IMR-90 (cell line): ENCODE data around the gene RPL19. TPM values are rescaled to one million over a fixed set of nuclear protein-coding genes. Genes with fewer than 3 reads are reported as not detected.

Experiments
- ATAC-seq: fragments of 200-7000 bp; cut with Tn5 transposase; 2 replicates; pipeline ENCODE4 v1.9.1; 2020; ENCODE audit warnings: low read depth, mild to moderate bottlenecking, moderate library complexity
- BruUV-seq: library from RNA; stranded (reverse); fragments of 400-500 nt; replicated peaks from 2 replicates; lab custom pipeline; 2021; lab: Mats Ljungman, UMichigan
- CTCF ChIA-PET: fragments of 300-600 bp; formaldehyde crosslinking; extraction: SDS; loops from one replicate; lab custom pipeline; 2021; ENCODE audit warnings: antibody characterized with exemption; lab: Yijun Ruan, JAX
- POLR2A ChIA-PET: fragments of 300-600 bp; sonication (Branson Sonifier 250); formaldehyde crosslinking; loops from one replicate; lab custom pipeline; 2022; ENCODE audit warnings: antibody characterized with exemption; ENCODE audit not compliant: unreplicated experiment; lab: Charles Lee
- DNase-seq: peaks from one replicate; pipeline ENCODE4 v3.0.0; 2013
- H2AFZ ChIP-seq: replicated peaks from 2 replicates; pipeline ENCODE3; 2013; ENCODE audit warnings: low read length, mild to moderate bottlenecking; ENCODE audit not compliant: poor library complexity
- H2AK5ac ChIP-seq: 2 replicates; pipeline ENCODE4 v1.6.1; 2013; ENCODE audit warnings: low read depth, low read length, inconsistent platforms
- H2AK9ac ChIP-seq: replicated peaks from 2 replicates; pipeline ENCODE3; 2013; ENCODE audit warnings: mild to moderate bottlenecking, low read depth, low read length, moderate library complexity; ENCODE audit not compliant: poor library complexity
- H2BK120ac ChIP-seq: 2 replicates; pipeline ENCODE4 v1.6.1; 2013; ENCODE audit warnings: low read depth, low read length, inconsistent platforms
- H2BK15ac ChIP-seq: 3 replicates; pipeline ENCODE4 v1.6.1; 2013; ENCODE audit warnings: low read depth, low read length, inconsistent platforms
- H2BK20ac ChIP-seq: 2 replicates; pipeline ENCODE4 v1.6.1; 2013; ENCODE audit warnings: low read depth, mild to moderate bottlenecking, inconsistent platforms, low read length, moderate library complexity
- H2BK5ac ChIP-seq: 2 replicates; pipeline ENCODE4 v1.6.1; 2013; ENCODE audit warnings: mild to moderate bottlenecking, low read depth, low read length, inconsistent platforms; ENCODE audit not compliant: poor library complexity, severe bottlenecking
- H3K14ac ChIP-seq: replicated peaks from 2 replicates; pipeline ENCODE4 v1.6.1; 2013; ENCODE audit warnings: low read depth, low read length, inconsistent platforms
- H3K18ac ChIP-seq: 2 replicates; pipeline ENCODE4 v1.6.1; 2013; ENCODE audit warnings: low read depth, low read length, control low read depth
- H3K23ac ChIP-seq: 2 replicates; pipeline ENCODE4 v1.6.1; 2013; ENCODE audit warnings: low read depth, low read length, inconsistent platforms
- H3K27ac ChIP-seq: 2 replicates; pipeline ENCODE4 v1.5.1; 2013; ENCODE audit warnings: mild to moderate bottlenecking, control low read depth, low read length; ENCODE audit not compliant: insufficient read depth
- H3K27me3 ChIP-seq: 2 replicates; pipeline ENCODE4 v1.6.1; 2013; ENCODE audit warnings: low read length; ENCODE audit not compliant: control insufficient read depth, insufficient read depth
- H3K36me3 ChIP-seq: 2 replicates; pipeline ENCODE4 v1.6.1; 2013; ENCODE audit warnings: low read length, mixed read lengths; ENCODE audit not compliant: control insufficient read depth, insufficient read depth
- H3K4ac ChIP-seq: 2 replicates; pipeline ENCODE4 v1.6.1; 2013; ENCODE audit warnings: low read depth, low read length, inconsistent platforms
- H3K4me1 ChIP-seq: 2 replicates; pipeline ENCODE4 v1.6.1; 2013; ENCODE audit warnings: low read length, mixed read lengths; ENCODE audit not compliant: control insufficient read depth, insufficient read depth
- H3K4me2 ChIP-seq: 2 replicates; pipeline ENCODE4 v1.6.1; 2013; ENCODE audit warnings: low read depth, mild to moderate bottlenecking, control low read depth, low read length, moderate library complexity
- H3K4me3 ChIP-seq: 2 replicates; pipeline ENCODE4 v1.5.1; 2013; ENCODE audit warnings: low read depth, mild to moderate bottlenecking, control low read depth, low read length, moderate library complexity; ENCODE audit not compliant: insufficient read depth
- H3K56ac ChIP-seq: 2 replicates; pipeline ENCODE4 v1.6.1; 2013; ENCODE audit warnings: low read length, inconsistent platforms; ENCODE audit not compliant: insufficient read depth; ENCODE audit errors: extremely low read depth
- H3K79me1 ChIP-seq, 2 experiments: 2 replicates each; pipeline ENCODE4 v1.6.1; 2013; ENCODE audit warnings: low read length in 2 of 2, inconsistent platforms in 1 of 2, low read depth in 1 of 2
- H3K9ac ChIP-seq: 2 replicates; pipeline ENCODE4 v1.6.1; 2013; ENCODE audit warnings: low read depth, low read length, control low read depth
- H3K9me1 ChIP-seq: 2 replicates; pipeline ENCODE4 v1.6.1; 2013; ENCODE audit warnings: low read length, inconsistent platforms; ENCODE audit not compliant: insufficient read depth
- H3K9me3 ChIP-seq: 2 replicates; pipeline ENCODE4 v1.6.1; 2013; ENCODE audit warnings: low read length; ENCODE audit not compliant: control insufficient read depth, insufficient read depth
- H4K20me1 ChIP-seq: 2 replicates; pipeline ENCODE4 v1.6.1; 2013; ENCODE audit warnings: low read length, inconsistent platforms; ENCODE audit not compliant: insufficient read depth
- H4K5ac ChIP-seq: 2 replicates; pipeline ENCODE4 v1.6.1; 2013; ENCODE audit warnings: mild to moderate bottlenecking, low read depth, low read length, control low read depth
- H4K8ac ChIP-seq, 2 experiments: 2 replicates each; pipeline ENCODE4 v1.6.1; 2013; ENCODE audit warnings: low read depth in 2 of 2, low read length in 2 of 2, control low read depth in 1 of 2, inconsistent platforms in 1 of 2
- H4K91ac ChIP-seq: 2 replicates; pipeline ENCODE4 v1.6.1; 2013; ENCODE audit warnings: low read depth, low read length, inconsistent platforms; ENCODE audit not compliant: insufficient read depth
- CHD1 ChIP-seq: IDR thresholded peaks from 2 replicates; pipeline ENCODE4 v1.6.1; 2012; ENCODE audit warnings: low read depth, low read length, improper control_type of control experiment
- MAFK ChIP-seq: IDR thresholded peaks from 2 replicates; pipeline ENCODE4 v1.6.1; 2012; ENCODE audit warnings: low read depth, low read length, improper control_type of control experiment
- MXI1 ChIP-seq: IDR thresholded peaks from 2 replicates; pipeline ENCODE4 v1.6.1; 2012; ENCODE audit warnings: low read depth, mild to moderate bottlenecking, low read length, moderate library complexity, borderline replicate concordance
- WGBS, 2 experiments: methylation state at CpG; one replicate each; pipeline versions ENCODE4 v1.1.5 to v1.1.7; 2013; ENCODE audit warnings: missing lambda C conversion rate in 2 of 2; ENCODE audit not compliant: insufficient read length in 1 of 2; ENCODE audit errors: extremely low coverage in 2 of 2; 5-methylcytosine and 5-hydroxymethylcytosine counted together
- dilution Hi-C: fragments of 300-500 bp; cut with HindIII; formaldehyde crosslinking; loops from one replicate; pipeline ENCODE4 v1.14.3; 2018; ENCODE audit warnings: low sequenced_read_pairs; ENCODE audit not compliant: unreplicated experiment
- in situ Hi-C: fragments of 300-500 bp; cut with MboI; formaldehyde crosslinking; loops from 3 replicates; pipeline ENCODE4 v1.14.3; 2019; ENCODE audit warnings: low sequenced_read_pairs, inconsistent platforms, mixed read lengths
- intact Hi-C: fragments of 100-400 bp; cut with micrococcal nuclease; formaldehyde crosslinking; loops from 2 replicates; pipeline ENCODE4 v1.10.0; 2022
- polyA plus RNA-seq, 3 experiments: library from polyadenylated mRNA; depleted of rRNA; stranded (reverse); fragments of >200 nt; gene quantifications; 2 replicates each; pipeline ENCODE4 v1.2.3, GENCODE V29; 2012; ENCODE audit warnings: low replicate concordance in 1 of 3
- total RNA-seq: library from RNA; depleted of rRNA; stranded (reverse); fragments of >200 nt; gene quantifications from 2 replicates; pipeline ENCODE4 v1.2.3, GENCODE V29; 2012
- TF ChIP-seq, protein P1 (sequence below): fragments of 150-350 bp; IDR thresholded peaks from 2 replicates; pipeline ENCODE4 v1.6.1; 2017; ENCODE audit warnings: mild to moderate bottlenecking, antibody characterized with exemption, low read length, low read depth

Gene RPL19
- total and polyA plus RNA-seq, 2 of the 4 experiments (the other 2 are of a cell fraction): 2,101 to 2,466 TPM

DNA sequence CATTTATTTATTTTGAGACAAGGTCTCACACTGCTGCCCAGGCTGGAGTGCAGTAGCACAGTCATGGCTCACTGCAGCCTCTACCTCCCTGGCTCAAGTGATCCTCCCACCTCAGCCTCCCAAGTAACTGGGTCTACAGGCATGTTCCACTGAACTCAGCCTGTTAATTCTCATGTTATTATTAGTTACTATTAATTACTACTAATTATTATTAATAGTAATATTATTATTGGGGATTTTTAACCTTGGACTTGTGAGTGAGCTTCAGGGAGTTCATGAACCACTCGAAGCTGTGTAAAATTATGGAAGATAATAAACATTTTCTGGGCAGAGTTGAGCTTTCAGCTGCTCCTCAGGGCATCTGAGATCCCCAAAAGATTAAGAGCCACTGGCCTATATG, 30.3 kb downstream of the RPL19 start:
- no peak overlapping the region for H2BK5ac ChIP-seq
- H3K4me1 ChIP-seq: peaks cover 4% of the 10 kb centered on the region
- ATAC-seq (no peak), DNase-seq (no peak)
- H3K56ac ChIP-seq: no peak overlapping the region
- no peak overlapping the region for H3K4ac ChIP-seq
- no peak overlapping the region for H3K23ac ChIP-seq
- H2AK5ac ChIP-seq: no peak overlapping the region
- no peak overlapping the region for H3K4me3 ChIP-seq
- H3K14ac ChIP-seq: no peak overlapping the region
- no peak overlapping the region for H4K8ac ChIP-seq
- intact Hi-C loops: loop anchor here (10.0 kb wide), 1 partner anchor 166 kb away; no protein-coding TSS in a partner anchor
- ChIA-PET CTCF (no interaction called here), POLR2A (interaction anchor here (0.5 kb wide), 1 partner anchor 30 kb away, joined by 15 read pairs; the partner anchor contains the start of gene RPL19)
- H4K20me1 ChIP-seq: no peaks in the 10 kb centered on the region
- no CpG with 5 or more reads among the region's 1 CpG for WGBS, 2 experiments
- BruUV-seq: no TSS peak
- H3K27me3 ChIP-seq: peaks cover 20% of the 10 kb centered on the region
- no peak overlapping the region for H2BK20ac ChIP-seq
- no peak overlapping the region for H4K5ac ChIP-seq
- H3K9me1 ChIP-seq: no peaks in the 10 kb centered on the region
- H3K18ac ChIP-seq: no peak overlapping the region
- no peak for TF ChIP-seq CHD1
- TF ChIP-seq, protein P1, sequence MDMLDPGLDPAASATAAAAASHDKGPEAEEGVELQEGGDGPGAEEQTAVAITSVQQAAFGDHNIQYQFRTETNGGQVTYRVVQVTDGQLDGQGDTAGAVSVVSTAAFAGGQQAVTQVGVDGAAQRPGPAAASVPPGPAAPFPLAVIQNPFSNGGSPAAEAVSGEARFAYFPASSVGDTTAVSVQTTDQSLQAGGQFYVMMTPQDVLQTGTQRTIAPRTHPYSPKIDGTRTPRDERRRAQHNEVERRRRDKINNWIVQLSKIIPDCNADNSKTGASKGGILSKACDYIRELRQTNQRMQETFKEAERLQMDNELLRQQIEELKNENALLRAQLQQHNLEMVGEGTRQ: no peak
- no peak for TF ChIP-seq MAFK
- TF ChIP-seq MXI1: no peak
- no peaks in the 10 kb centered on the region for H3K36me3 ChIP-seq
- H4K91ac ChIP-seq: no peak overlapping the region
- no peak overlapping the region for H2AFZ ChIP-seq
- no peak overlapping the region for H3K27ac ChIP-seq
- H3K79me1 ChIP-seq: no peaks in the 10 kb centered on the region
- dilution Hi-C loops: no loop called here
- H2AK9ac ChIP-seq: no peak overlapping the region
- in situ Hi-C loops: no loop called here
- H3K9me3 ChIP-seq: no peaks in the 10 kb centered on the region
- no peak overlapping the region for H2BK120ac ChIP-seq
- H3K9ac ChIP-seq: no peak overlapping the region
- H3K4me2 ChIP-seq: no peak overlapping the region
- H2BK15ac ChIP-seq: no peak overlapping the region
